ENCODE measurements around the gene CFAP92.

- TF ChIP-seq CTCF (IDR thresholded peaks at IDR 0.05) (no peak), REST (IDR thresholded peaks at IDR 0.05; ENCODE audit: insufficient read depth in 1 of 2, low read depth in 2 of 2, low read length in 1 of 2) (no peak), POLR2AphosphoS5 (IDR thresholded peaks at IDR 0.05; ENCODE audit: low read depth, low read length) (no peak), SIN3A (IDR thresholded peaks at IDR 0.05; ENCODE audit: borderline replicate concordance, insufficient read depth, low read depth, low read length) (no peak)
Measured at GRCh38 chr3:128906031-128906803, 87.7 kb downstream of the CFAP92 start.

Measured in Panc1 (cell line).